Mesenchymal stem cell (in vitro differentiated cells and primary cell): ENCODE data around the gene MSL3B.

ENCODE experiments used
- DNase-seq: peaks from one replicate; pipeline ENCODE4 v3.0.0-alpha.2; 2013
- H2AFZ ChIP-seq: one replicate; pipeline ENCODE4 v1.6.1; 2013; ENCODE audit warnings: low read depth, mild to moderate bottlenecking, control low read depth, inconsistent platforms, low read length, moderate library complexity
- H2AK5ac ChIP-seq: 2 replicates; pipeline ENCODE4 v1.6.1; 2013; ENCODE audit warnings: low read length, moderate library complexity, mild to moderate bottlenecking, inconsistent platforms; ENCODE audit not compliant: severe bottlenecking
- H2BK120ac ChIP-seq: one replicate; pipeline ENCODE4 v1.6.1; 2013; ENCODE audit warnings: low read depth, mild to moderate bottlenecking, inconsistent platforms, low read length, moderate library complexity
- H2BK12ac ChIP-seq, 2 experiments: one replicate each; pipeline ENCODE4 v1.6.1; 2013; ENCODE audit warnings: inconsistent platforms in 2 of 2, low read length in 2 of 2, mild to moderate bottlenecking in 2 of 2, moderate library complexity in 2 of 2, control low read depth in 1 of 2
- H2BK15ac ChIP-seq: one replicate; pipeline ENCODE4 v1.6.1; 2013; ENCODE audit warnings: mild to moderate bottlenecking, low read depth, inconsistent platforms; ENCODE audit not compliant: poor library complexity, severe bottlenecking
- H2BK5ac ChIP-seq: 2 replicates; pipeline ENCODE4 v1.6.1; 2013; ENCODE audit warnings: low read depth, mild to moderate bottlenecking, low read length, control low read depth, inconsistent platforms; ENCODE audit not compliant: poor library complexity, severe bottlenecking
- H3K14ac ChIP-seq, 2 experiments: one replicate each; pipeline ENCODE4 v1.6.1; 2013; ENCODE audit warnings: inconsistent platforms in 2 of 2, low read length in 2 of 2, control low read depth in 1 of 2, mild to moderate bottlenecking in 1 of 2, moderate library complexity in 1 of 2
- H3K18ac ChIP-seq, 2 experiments: one replicate each; pipeline ENCODE4 v1.6.1; 2013; ENCODE audit warnings: inconsistent platforms in 2 of 2, low read length in 2 of 2, control low read depth in 1 of 2, low read depth in 1 of 2, mild to moderate bottlenecking in 1 of 2
- H3K23ac ChIP-seq, 2 experiments: one replicate each; pipeline ENCODE4 v1.6.1; 2013; ENCODE audit warnings: inconsistent platforms in 2 of 2, low read length in 2 of 2, mild to moderate bottlenecking in 2 of 2, moderate library complexity in 2 of 2, control low read depth in 1 of 2
- H3K27ac ChIP-seq: 2 replicates; pipeline ENCODE4 v1.5.1; 2013; ENCODE audit warnings: mild to moderate bottlenecking, moderate library complexity, low read length, control low read depth, inconsistent platforms; ENCODE audit not compliant: poor library complexity, severe bottlenecking
- H3K27me3 ChIP-seq, 2 experiments: 2 replicates each; pipeline versions ENCODE4 v1.6.1 to v1.7.0; 2013; ENCODE audit warnings: low read length in 2 of 2, mild to moderate bottlenecking in 2 of 2, moderate library complexity in 2 of 2, control low read depth in 1 of 2, inconsistent platforms in 1 of 2; ENCODE audit not compliant: control insufficient read depth in 1 of 2, insufficient read depth in 1 of 2
- H3K36me3 ChIP-seq, 2 experiments: 2 replicates each; pipeline versions ENCODE4 v1.6.1 to v1.7.0; 2013; ENCODE audit warnings: low read length in 2 of 2, control low read depth in 1 of 2, inconsistent platforms in 1 of 2, low read depth in 1 of 2, mild to moderate bottlenecking in 1 of 2; ENCODE audit not compliant: insufficient read depth in 2 of 2, control insufficient read depth in 1 of 2
- H3K4ac ChIP-seq, 2 experiments: one replicate each; pipeline ENCODE4 v1.6.1; 2013; ENCODE audit warnings: inconsistent platforms in 2 of 2, low read length in 2 of 2, mild to moderate bottlenecking in 2 of 2, moderate library complexity in 2 of 2, control low read depth in 1 of 2, low read depth in 1 of 2
- H3K4me1 ChIP-seq: 2 replicates; pipeline ENCODE4 v1.6.1; 2013; ENCODE audit warnings: low read depth, low read length, control low read depth; ENCODE audit not compliant: control insufficient read depth, insufficient read depth
- H3K4me2 ChIP-seq: 2 replicates; pipeline ENCODE4 v1.6.1; 2013; ENCODE audit warnings: low read length, mild to moderate bottlenecking, inconsistent platforms; ENCODE audit not compliant: poor library complexity, severe bottlenecking
- H3K4me3 ChIP-seq, 2 experiments: 2 replicates each; pipeline versions ENCODE4 v1.5.1 to v1.7.0; 2013; ENCODE audit warnings: low read length in 2 of 2, mild to moderate bottlenecking in 2 of 2, control low read depth in 1 of 2, low read depth in 1 of 2; ENCODE audit not compliant: insufficient read depth in 1 of 2
- H3K79me1 ChIP-seq: replicated peaks from 2 replicates; pipeline ENCODE4 v1.6.1; 2013; ENCODE audit warnings: mild to moderate bottlenecking, control low read depth, low read length, inconsistent platforms; ENCODE audit not compliant: poor library complexity, severe bottlenecking
- H3K9ac ChIP-seq: 2 replicates; pipeline ENCODE4 v1.7.0; 2013; ENCODE audit warnings: mild to moderate bottlenecking, low read length, moderate library complexity
- H3K9me3 ChIP-seq: 2 replicates; pipeline ENCODE4 v1.7.0; 2013; ENCODE audit warnings: mild to moderate bottlenecking, low read length; ENCODE audit not compliant: control insufficient read depth
- H4K8ac ChIP-seq: one replicate; pipeline ENCODE4 v1.6.1; 2013; ENCODE audit warnings: inconsistent platforms, mild to moderate bottlenecking, low read length, moderate library complexity
- H4K91ac ChIP-seq: one replicate; pipeline ENCODE4 v1.6.1; 2013; ENCODE audit warnings: mild to moderate bottlenecking, low read length, inconsistent platforms
- whole genome bisulfite sequencing: methylation state at CpG from one replicate; pipeline ENCODE4 v1.1.7; 2013; ENCODE audit warnings: mixed read lengths; 5-methylcytosine and 5-hydroxymethylcytosine counted together

MSL3B gene

GRCh38 chr2:233817361-233817911, 50.8 kb downstream of the MSL3B start:
- no peak overlapping the region for H4K91ac ChIP-seq
- 74% methylated on average over 3 of the region's 3 CpGs for WGBS

GRCh38 chr2:233816771-233817170, 51.4 kb downstream of the MSL3B start:
- H2BK5ac ChIP-seq: no peak overlapping the region
- H3K4me2 ChIP-seq: no peak overlapping the region
- H3K9me3 ChIP-seq: no peaks in the 10 kb centered on the region
- no peak overlapping the region for H4K91ac ChIP-seq
- H3K27me3 ChIP-seq: peaks cover 12 to 39% of the 10 kb centered on the region in 2 experiments
- peaks cover 4% of the 10 kb centered on the region for H3K4me1 ChIP-seq
- H2BK12ac ChIP-seq: no peak overlapping the region
- H3K23ac ChIP-seq: no peak overlapping the region
- no peak for DNase-seq
- no peak overlapping the region for H2AK5ac ChIP-seq
- H3K79me1 ChIP-seq: no peaks in the 10 kb centered on the region
- H3K4ac ChIP-seq: no peak overlapping the region
- no peak overlapping the region for H3K14ac ChIP-seq
- no peak overlapping the region for H4K8ac ChIP-seq
- no peak overlapping the region for H3K18ac ChIP-seq
- no peak overlapping the region for H2BK15ac ChIP-seq
- H3K36me3 ChIP-seq: peaks cover 0 to under 1% of the 10 kb centered on the region in 2 experiments
- no peak overlapping the region for H3K9ac ChIP-seq
- H3K27ac ChIP-seq: no peak overlapping the region
- H2AFZ ChIP-seq: no peak overlapping the region
- H3K4me3 ChIP-seq: no peak overlapping the region
- no peak overlapping the region for H2BK120ac ChIP-seq
- WGBS: 88% methylated on average over 3 of the region's 4 CpGs

More at GRCh38 chr2:233817361-233817911, 50.8 kb downstream of the MSL3B start:
- Histone ChIP-seq H3K27me3 (peaks cover 15 to 41% of the 10 kb centered on the region in 2 experiments), H2BK5ac (no peak overlapping the region), H2AFZ (no peak overlapping the region), H2BK15ac (no peak overlapping the region), H3K4me3 (peak overlapping the region in 1 of 2 experiments; percentile 23), H2BK120ac (no peak overlapping the region), H3K9ac (no peak overlapping the region), H3K79me1 (no peaks in the 10 kb centered on the region), H2BK12ac (no peak overlapping the region), H3K9me3 (no peaks in the 10 kb centered on the region), H3K4me1 (peaks cover 4% of the 10 kb centered on the region), H3K4ac (no peak overlapping the region), H3K4me2 (no peak overlapping the region), H3K36me3 (no peaks in the 10 kb centered on the region), H2AK5ac (no peak overlapping the region), H3K14ac (no peak overlapping the region), H3K27ac (no peak overlapping the region), H3K18ac (no peak overlapping the region), H3K23ac (no peak overlapping the region), H4K8ac (no peak overlapping the region)
- no peak for DNase-seq

GRCh38 chr2:233816334-233816733, 51.9 kb downstream of the MSL3B start:
- Histone ChIP-seq H3K4me2 (no peak overlapping the region), H4K8ac (no peak overlapping the region), H2BK15ac (no peak overlapping the region), H3K27me3 (peaks cover 9 to 39% of the 10 kb centered on the region in 2 experiments), H4K91ac (no peak overlapping the region), H3K18ac (no peak overlapping the region), H3K36me3 (peaks cover 0 to 3% of the 10 kb centered on the region in 2 experiments), H3K27ac (no peak overlapping the region), H3K23ac (no peak overlapping the region), H3K14ac (no peak overlapping the region), H2BK5ac (no peak overlapping the region), H2AFZ (no peak overlapping the region), H3K4ac (no peak overlapping the region), H3K9me3 (no peaks in the 10 kb centered on the region), H2BK120ac (no peak overlapping the region), H3K79me1 (no peaks in the 10 kb centered on the region), H2BK12ac (no peak overlapping the region), H3K4me1 (peaks cover 4% of the 10 kb centered on the region), H3K4me3 (no peak overlapping the region), H3K9ac (no peak overlapping the region), H2AK5ac (no peak overlapping the region)
- no peak for DNase-seq
- WGBS: 60% methylated on average over 2 of the region's 2 CpGs

GRCh38 chr2:233815861-233816260, 52.3 kb downstream of the MSL3B start:
- Histone ChIP-seq H3K4ac (no peak overlapping the region), H3K23ac (no peak overlapping the region), H4K8ac (no peak overlapping the region), H3K18ac (no peak overlapping the region), H3K27ac (no peak overlapping the region), H3K9me3 (no peaks in the 10 kb centered on the region), H2BK120ac (no peak overlapping the region), H3K4me3 (no peak overlapping the region), H2AK5ac (no peak overlapping the region), H3K4me1 (peaks cover 4% of the 10 kb centered on the region), H4K91ac (no peak overlapping the region), H3K4me2 (no peak overlapping the region), H3K9ac (no peak overlapping the region), H2BK15ac (no peak overlapping the region), H2BK5ac (no peak overlapping the region), H3K79me1 (no peaks in the 10 kb centered on the region), H3K36me3 (peaks cover 0 to 3% of the 10 kb centered on the region in 2 experiments), H3K27me3 (peaks cover 6 to 39% of the 10 kb centered on the region in 2 experiments), H2AFZ (no peak overlapping the region), H2BK12ac (no peak overlapping the region), H3K14ac (no peak overlapping the region)
- no peak for DNase-seq
- WGBS: no CpG with 5 or more reads among the region's 6 CpGs
